K562 (cell line): ENCODE measurements around the gene SIGLEC7. TPM values are rescaled to one million over a fixed set of nuclear protein-coding genes. Genes with fewer than 3 reads are reported as not detected.

Source experiments
- AFF4 ChIP-seq: sonication (generic); formaldehyde crosslinking; IDR thresholded peaks from 2 replicates; pipeline ENCODE4 v1.8.0; 2023; ENCODE audit warnings: mild to moderate bottlenecking, missing genetic modification reagents
- CTBP1 ChIP-seq: fragments of 450-650 bp; IDR thresholded peaks from 2 replicates; pipeline ENCODE4 v1.6.1; 2016; ENCODE audit warnings: borderline replicate concordance
- E2F3 ChIP-seq: fragments of 250-450 bp; sonication (Bioruptor Pico); IDR thresholded peaks from 2 replicates; pipeline ENCODE4 v1.4.0; 2020; ENCODE audit warnings: mild to moderate bottlenecking
- IFI16 ChIP-seq: fragments of 250-450 bp; sonication (Bioruptor Pico); IDR thresholded peaks from 2 replicates; pipeline ENCODE4 v2.1.2; 2022; ENCODE audit warnings: mild to moderate bottlenecking, inconsistent platforms
- MBD2 ChIP-seq: sonication (generic); IDR thresholded peaks from 2 replicates; pipeline ENCODE4 v1.6.1; 2016; ENCODE audit warnings: low read depth, borderline replicate concordance
- MXD1 ChIP-seq: fragments of 250-450 bp; sonication (Bioruptor Pico); IDR thresholded peaks from 2 replicates; pipeline ENCODE4 v1.8.0; 2021; ENCODE audit warnings: borderline replicate concordance, mild to moderate bottlenecking, moderate library complexity; ENCODE audit not compliant: poor library complexity, severe bottlenecking
- PHTF2 ChIP-seq: fragments of 250-450 bp; sonication (Bioruptor Pico); IDR thresholded peaks from 2 replicates; pipeline ENCODE4 v1.5.0; 2021; ENCODE audit warnings: mild to moderate bottlenecking
- PTRF ChIP-seq: fragments of 450-650 bp; IDR thresholded peaks from 2 replicates; pipeline ENCODE4 v1.6.1; 2016; ENCODE audit warnings: mild to moderate bottlenecking, missing genetic modification characterization, missing compliant biosample characterization
- RNF219 ChIP-seq: fragments of 250-450 bp; sonication (Bioruptor Pico); IDR thresholded peaks from 2 replicates; pipeline ENCODE4 v1.5.0; 2022; ENCODE audit warnings: mild to moderate bottlenecking
- SAP30 ChIP-seq: fragments of 200-600 bp; sonication (generic); IDR thresholded peaks from 2 replicates; pipeline ENCODE4 v1.6.1; 2012; ENCODE audit warnings: borderline replicate concordance, low read depth, mild to moderate bottlenecking, moderate library complexity, low read length, control low read depth, inconsistent platforms; ENCODE audit not compliant: insufficient read depth, poor library complexity, severe bottlenecking
- SLC30A9 ChIP-seq: fragments of 250-450 bp; sonication (Bioruptor Pico); IDR thresholded peaks from 2 replicates; pipeline ENCODE4 v1.8.0; 2022; ENCODE audit warnings: mild to moderate bottlenecking, moderate library complexity
- SP2 ChIP-seq: IDR thresholded peaks from 2 replicates; pipeline ENCODE4 v1.6.1; 2011; ENCODE audit warnings: mild to moderate bottlenecking, low read depth, low read length, moderate library complexity; ENCODE audit not compliant: poor library complexity, severe bottlenecking; ENCODE audit errors: extremely low read depth
- STAT6 ChIP-seq: sonication (generic); formaldehyde crosslinking; IDR thresholded peaks from 2 replicates; pipeline ENCODE4 v1.8.1; 2023; ENCODE audit warnings: mild to moderate bottlenecking, missing genetic modification reagents
- TRIM24 ChIP-seq, 2 experiments: fragments of 450-650 bp; IDR thresholded peaks; 2 replicates each; pipeline ENCODE4 v1.6.1; 2016
- USF2 ChIP-seq: sonication (generic); formaldehyde crosslinking; IDR thresholded peaks from 2 replicates; pipeline ENCODE4 v1.5.0; 2020; ENCODE audit warnings: missing genetic modification reagents
- XRCC4 ChIP-seq: IDR thresholded peaks from one replicate; pipeline ENCODE4 v1.6.1; 2011; ENCODE audit not compliant: insufficient read depth, insufficient read length; ENCODE audit errors: extremely low read depth
- ZKSCAN1 ChIP-seq: fragments of 150-350 bp; IDR thresholded peaks from 2 replicates; pipeline ENCODE4 v1.6.1; 2016; ENCODE audit warnings: low read depth, low read length
- ZNF583 ChIP-seq: fragments of 250-450 bp; sonication (Bioruptor Pico); IDR thresholded peaks from 2 replicates; pipeline ENCODE4 v1.4.0; 2020
- ZSCAN29 ChIP-seq: fragments of 450-650 bp; IDR thresholded peaks from 2 replicates; pipeline ENCODE4 v1.6.1; 2017
- polyA plus RNA-seq, 8 experiments: library from polyadenylated mRNA; depleted of rRNA in 4 of 8; stranded (reverse) in 5 of 8; unstranded in 3 of 8; fragments of >200 nt; fragmentation: Nextera tagmentation in 2 of 8; fragmentation: Illumina TruSeq in 1 of 8; extraction: Ambion mirVana in 2 of 8; extraction: Trizol in 1 of 8; gene quantifications; 2 replicates each; pipeline versions ENCODE4 v1.2.1 to v1.2.3, GENCODE V29; 2011 to 2014; ENCODE audit warnings: inconsistent platforms in 1 of 8, missing spikeins in 1 of 8
- total RNA-seq, 7 experiments: library from RNA; depleted of rRNA in 6 of 7; stranded (reverse); fragments of >200 nt in 6 of 7; fragmentation: Illumina TruSeq in 2 of 7; extraction: Trizol in 2 of 7; gene quantifications; 2 replicates each; pipeline versions ENCODE4 v1.2.1 to v1.2.3, GENCODE V29; 2011 to 2021; ENCODE audit warnings: low replicate concordance in 1 of 7

SIGLEC7 gene
- total and polyA plus RNA-seq, 9 of the 15 experiments (the other 6 are each of a cell fraction or from before 2014, with no cell fraction given): 0.10 to 0.12 TPM; not detected in 7

GRCh38 chr19:51108805-51109146 is 33.3 kb upstream of the SIGLEC7 start (continued):
- TF ChIP-seq RNF219 (CRISPR knock-in tag) (no peak), ZSCAN29 (no peak), STAT6 (CRISPR knock-in tag) (no peak; the same call in 1 of the 2 replicates), ZKSCAN1 (no peak), SP2 (no peak), SLC30A9 (CRISPR knock-in tag) (no peak), AFF4 (no peak), IFI16 (no peak), ZNF583 (CRISPR knock-in tag) (no peak), MXD1 (CRISPR knock-in tag) (no peak), E2F3 (CRISPR knock-in tag) (no peak), PTRF (tag) (no peak), TRIM24 (IDR thresholded peaks at IDR 0.05) (no peak), SAP30 (no peak), XRCC4 (no peak), MBD2 (no peak), USF2 (CRISPR knock-in tag) (no peak), CTBP1 (no peak), PHTF2 (no peak)
